COR-L47 (cell line): ENCODE results near the gene CCDC182.

Source experiments
- DNase-seq: peaks from one replicate; lab custom pipeline; 2025; lab: John Stamatoyannopoulos, UW

CCDC182 gene

DNA sequence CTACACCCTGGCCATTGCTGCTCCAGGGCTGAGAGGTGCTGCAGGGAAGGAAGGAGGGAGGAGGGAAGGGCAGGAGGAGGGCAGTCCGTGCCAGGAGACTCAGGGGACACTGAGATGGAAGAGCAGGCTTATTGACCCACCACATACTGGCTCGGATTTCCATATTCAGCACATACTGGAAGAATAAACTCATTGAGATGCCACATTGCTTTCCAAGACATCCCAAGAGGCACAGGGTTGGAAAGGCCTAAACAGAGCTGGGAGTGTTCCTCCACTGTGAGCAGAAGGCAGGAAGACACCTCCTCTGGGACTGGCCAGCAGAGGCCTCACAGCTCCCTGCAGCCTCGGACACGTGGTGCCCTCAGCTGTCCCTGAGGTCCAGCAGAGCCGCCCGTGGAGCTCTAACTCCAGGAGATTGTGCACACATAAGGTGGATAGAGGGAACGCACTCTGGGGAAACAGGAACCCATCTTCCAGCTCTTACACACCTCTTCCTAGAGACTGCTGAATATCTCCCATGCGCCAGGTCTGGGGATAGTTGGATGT is 17.4 kb downstream of the CCDC182 start:
- no peak for DNase-seq

DNA sequence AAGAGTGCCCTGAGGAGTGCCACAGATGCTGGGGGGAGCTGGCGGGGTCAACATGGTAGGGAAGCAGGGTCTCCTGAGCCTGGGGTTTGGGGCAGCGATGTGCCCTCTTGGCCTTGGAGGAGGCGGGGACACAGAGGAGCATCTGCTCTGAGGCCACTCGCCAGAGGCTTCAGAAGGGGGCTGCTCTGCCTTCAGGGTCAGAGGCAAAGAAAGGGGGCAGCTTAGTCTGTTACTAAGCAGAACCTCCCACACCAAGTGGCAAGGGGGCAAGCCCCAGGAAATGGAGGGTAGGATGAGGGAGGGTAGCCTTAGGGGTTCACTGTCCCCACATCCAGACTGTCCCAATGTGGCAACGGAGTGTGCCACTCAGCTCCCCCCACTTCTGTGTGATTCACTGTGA is 18.3 kb downstream of the CCDC182 start:
- no peak for DNase-seq

- DNase-seq, result no peak
Measured at GRCh38 chr17:57726213-57726790, 18.8 kb downstream of the CCDC182 start.

DNA sequence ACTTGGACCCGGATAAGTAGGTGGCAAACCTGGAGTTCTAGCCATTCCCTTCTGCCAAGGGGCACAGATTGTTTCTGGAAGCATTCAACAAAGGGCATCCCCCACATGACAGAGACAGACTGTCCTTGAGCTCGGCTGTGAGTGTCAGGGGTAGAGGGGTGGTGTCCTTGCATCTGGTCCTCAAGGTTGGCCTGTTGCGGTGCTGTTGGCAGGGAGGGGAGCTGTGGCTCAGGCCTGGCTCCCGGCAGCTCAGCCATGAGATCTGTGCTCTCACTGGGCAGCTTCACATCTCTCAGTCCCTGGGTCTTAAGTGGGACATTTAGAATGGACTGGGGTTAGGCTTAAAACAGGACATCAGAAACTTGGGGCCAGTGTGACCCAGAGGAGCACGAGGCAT is 20.4 kb downstream of the CCDC182 start:
- DNase-seq, result no peak

- no peak for DNase-seq
Measured at GRCh38 chr17:57724026-57724728, 20.9 kb downstream of the CCDC182 start.

GRCh38 chr17:57723427-57724025 is 21.6 kb downstream of the CCDC182 start:
- no peak for DNase-seq

DNA sequence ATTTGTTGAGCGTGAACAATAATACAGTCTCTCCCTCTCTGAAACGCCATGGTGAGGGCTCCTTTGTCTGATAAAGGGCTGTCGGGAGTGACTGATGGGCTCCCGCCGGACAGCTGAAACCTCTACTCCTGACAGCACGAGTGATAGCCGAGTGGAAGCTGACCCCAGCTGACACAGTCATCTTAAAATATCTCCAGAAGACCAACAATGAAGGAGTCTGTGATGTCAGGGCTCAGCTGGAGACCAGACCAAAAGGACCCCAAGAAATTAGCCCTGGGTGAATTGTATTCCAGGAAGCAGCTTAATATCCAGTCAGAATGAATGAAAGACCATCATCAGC is 22.4 kb downstream of the CCDC182 start:
- no peak for DNase-seq

- DNase-seq, result no peak
Measured at GRCh38 chr17:57721967-57722703, 23.0 kb downstream of the CCDC182 start.

- DNase-seq, result no peak
Measured at GRCh38 chr17:57720386-57721035, 24.6 kb downstream of the CCDC182 start.

DNA sequence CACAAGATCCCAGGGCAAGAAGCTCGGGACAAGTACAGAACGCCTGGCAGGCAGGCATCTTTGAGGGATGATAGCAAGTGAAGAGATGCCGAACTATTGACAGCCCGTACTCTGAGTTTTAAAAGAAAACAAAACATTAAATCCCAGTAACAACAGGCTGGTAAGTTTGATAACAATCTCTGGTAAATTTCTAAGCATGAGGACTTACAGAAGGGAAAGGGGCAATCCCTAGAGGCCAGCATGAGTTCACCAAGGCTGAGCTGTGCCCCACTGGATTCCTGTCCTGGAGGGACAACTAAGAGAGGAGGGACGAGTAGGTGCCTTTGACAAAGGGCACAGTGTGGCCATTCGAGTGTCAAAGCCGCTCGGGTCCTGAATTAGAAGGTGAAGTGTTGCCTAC is 26.2 kb downstream of the CCDC182 start:
- DNase-seq, result no peak

DNA sequence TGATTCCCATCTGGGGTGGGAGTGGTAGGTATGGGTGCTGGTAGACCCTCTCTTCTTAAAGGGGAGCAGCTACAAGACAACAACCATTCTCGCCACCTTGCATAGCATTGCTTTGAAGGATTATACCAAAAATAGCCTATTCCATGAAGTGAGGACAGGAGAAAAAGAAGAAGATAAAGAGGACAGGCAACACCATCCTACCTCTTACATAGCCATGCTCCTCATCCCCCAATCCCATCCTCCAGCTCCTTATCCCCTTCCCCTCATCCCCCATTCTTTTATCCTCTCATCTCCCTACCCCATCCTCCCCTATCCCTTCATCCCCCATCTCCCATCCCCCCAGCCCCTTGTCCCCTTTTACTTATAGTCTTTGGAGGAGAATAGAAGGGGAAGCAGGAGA is 29.1 kb downstream of the CCDC182 start:
- no peak for DNase-seq

DNA sequence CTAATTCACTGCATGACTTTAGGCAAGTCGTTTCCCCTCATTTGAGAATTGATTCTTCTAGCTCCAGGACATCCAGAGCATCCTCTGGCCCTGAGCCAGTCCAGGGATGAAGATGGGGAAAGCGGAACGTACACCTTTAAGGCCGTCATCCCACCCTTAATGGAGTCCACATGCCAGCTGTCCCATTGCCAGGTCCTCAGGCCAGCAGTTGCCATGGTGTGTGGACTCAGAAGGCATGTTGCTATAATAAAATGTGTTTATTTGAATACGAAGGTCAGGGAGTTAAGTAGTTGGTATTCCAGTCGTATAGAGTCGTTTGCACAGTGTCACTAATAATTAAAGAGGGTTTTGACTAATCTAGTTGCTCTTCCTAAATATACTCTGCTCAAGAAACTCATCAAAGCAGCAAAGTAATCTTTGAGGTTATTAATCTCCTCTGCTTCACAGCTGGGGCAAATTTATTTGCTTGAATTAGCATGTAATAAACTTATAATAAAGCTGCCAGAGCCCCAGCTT is 30.4 kb downstream of the CCDC182 start:
- DNase-seq, result peak; percentile 58

- DNase-seq, result no peak
Measured at GRCh38 chr17:57713140-57713539, 32.0 kb downstream of the CCDC182 start.

GRCh38 chr17:57708410-57708809 is 36.7 kb downstream of the CCDC182 start:
- DNase-seq, result no peak

GRCh38 chr17:57707892-57708291 is 37.2 kb downstream of the CCDC182 start:
- peak; percentile 33 for DNase-seq

DNA sequence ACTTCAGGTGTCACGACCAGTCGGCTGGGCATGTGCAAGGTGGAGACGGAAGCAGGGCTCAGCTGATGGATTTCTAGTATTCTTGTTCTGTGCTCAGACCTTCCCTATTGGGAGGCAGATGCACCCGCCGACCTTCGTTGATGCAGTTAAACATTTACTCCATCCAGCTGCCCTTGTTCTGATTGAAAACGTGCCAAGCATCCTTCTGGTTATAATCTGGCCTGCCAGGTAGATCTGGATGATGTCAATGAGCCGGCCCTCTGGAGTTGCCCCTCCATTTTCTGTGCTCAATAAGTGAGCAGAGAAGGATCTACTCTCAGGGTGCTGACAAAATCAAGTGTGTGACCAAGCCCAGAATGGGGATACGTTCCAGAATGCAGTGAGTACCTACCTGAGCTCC is 38.3 kb downstream of the CCDC182 start:
- peak; percentile 8 for DNase-seq

DNA sequence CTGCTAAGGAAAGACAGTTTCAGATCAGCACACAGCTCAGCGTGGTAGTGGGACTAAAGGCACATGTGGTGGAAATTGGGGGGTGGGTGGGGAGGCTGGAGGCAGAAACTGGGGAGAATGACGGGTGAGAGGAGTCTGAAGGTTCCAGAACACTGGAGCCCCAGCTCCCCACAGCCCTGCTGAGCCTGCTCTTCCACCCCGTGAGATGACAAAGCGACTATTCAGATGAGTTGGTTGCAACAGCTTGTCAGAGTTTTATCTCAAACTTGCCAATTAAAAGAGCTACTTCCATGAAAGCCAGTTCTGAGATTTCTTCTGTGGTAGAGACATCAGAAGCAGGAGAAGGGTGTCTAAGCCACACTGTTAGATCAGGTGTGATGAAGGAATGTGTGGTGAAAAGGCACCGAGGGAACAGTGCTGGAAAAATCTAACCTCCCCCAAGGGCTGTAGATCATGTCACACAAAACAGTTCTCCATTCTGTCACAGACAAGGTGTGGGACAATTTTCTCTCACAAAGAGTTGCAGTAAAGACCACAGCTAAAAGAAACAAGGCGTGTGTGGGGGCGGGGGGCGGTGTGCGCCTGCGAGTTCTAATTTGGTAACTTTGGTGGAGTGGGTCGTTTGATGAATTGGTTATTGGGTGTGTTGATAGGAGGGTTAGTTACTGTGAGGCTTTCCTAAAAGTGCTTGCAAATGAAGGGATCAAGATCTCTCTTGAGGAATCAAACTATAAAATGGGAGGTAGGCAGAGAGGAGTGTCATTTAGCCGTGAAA is 39.0 kb downstream of the CCDC182 start:
- no peak for DNase-seq

- DNase-seq, result no peak
Measured at GRCh38 chr17:57704448-57704847, 40.7 kb downstream of the CCDC182 start.

- no peak for DNase-seq
Measured at GRCh38 chr17:57703273-57703672, 41.8 kb downstream of the CCDC182 start.

GRCh38 chr17:57701124-57701523 is 44.0 kb downstream of the CCDC182 start:
- no peak for DNase-seq

GRCh38 chr17:57699751-57700219 is 45.3 kb downstream of the CCDC182 start:
- DNase-seq, result no peak
